VCaP (cell line): ENCODE measurements around the gene RNF32.
A peak's percentile ranks its signal among the peaks of the same experiment; 100 is the strongest.
"Not testable (repeated sequence)": the region's sequence is repeated elsewhere in the genome, so short reads cannot be mapped to it uniquely, and the experiment has no call there.

Experiments used
- H3K27ac ChIP-seq: fragments of 450-650 bp; 2 replicates; pipeline ENCODE4 v1.5.1; 2017
- TF ChIP-seq, protein P1 (sequence below): fragments of 450-650 bp; conservative IDR thresholded peaks from 2 replicates; pipeline ENCODE4 v1.5.1; 2017; ENCODE audit warnings: mild to moderate bottlenecking, moderate library complexity

The RNF32 gene

DNA sequence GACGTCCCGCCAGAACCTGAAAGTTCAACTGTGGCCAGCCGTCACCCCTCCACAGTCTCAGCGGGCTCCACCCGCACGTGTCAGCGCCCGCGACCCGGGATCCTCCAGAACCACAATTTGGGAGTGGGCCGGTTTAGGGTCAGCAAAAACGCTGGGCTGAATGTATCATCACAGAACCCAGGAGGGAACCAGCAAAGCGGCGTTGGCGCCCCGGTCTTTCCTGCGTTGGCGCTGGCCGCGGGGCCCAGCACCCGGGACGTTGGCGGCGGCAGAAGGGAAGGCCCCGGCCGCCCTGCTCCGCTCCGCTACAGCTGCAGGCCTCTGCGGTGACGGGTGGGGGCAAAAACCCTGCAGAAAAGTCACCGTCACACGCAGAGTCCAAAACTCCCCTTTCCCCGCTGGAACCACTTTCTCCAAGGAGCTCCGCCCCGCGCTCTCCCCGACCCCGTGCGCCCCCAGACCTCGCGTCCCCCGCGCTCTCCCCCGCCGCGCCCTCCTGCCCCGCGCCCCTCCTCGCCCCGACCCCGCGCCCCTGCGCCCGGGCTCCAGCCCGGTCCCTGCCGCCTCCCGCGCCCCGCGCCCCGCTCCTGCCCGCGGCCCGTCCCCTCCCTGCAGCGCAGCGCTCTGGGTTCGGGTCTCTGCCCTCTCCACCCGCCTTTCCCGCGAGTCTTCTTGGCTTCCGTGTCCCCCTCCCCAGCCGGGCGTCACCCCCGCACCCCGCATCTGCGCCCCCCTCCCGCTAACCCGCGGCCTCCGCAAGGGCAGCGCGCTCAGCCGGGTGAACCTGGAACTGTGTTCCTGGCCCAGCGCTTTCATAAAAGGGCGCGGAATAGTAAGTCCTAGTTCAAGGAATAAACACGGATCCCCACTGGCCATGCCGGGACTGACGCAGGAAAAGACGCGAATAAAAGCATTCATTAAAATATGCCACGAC is 24.0 kb upstream of the RNF32 start:
- peak overlapping the region; percentile 87 for H3K27ac ChIP-seq
- TF ChIP-seq, protein P1, sequence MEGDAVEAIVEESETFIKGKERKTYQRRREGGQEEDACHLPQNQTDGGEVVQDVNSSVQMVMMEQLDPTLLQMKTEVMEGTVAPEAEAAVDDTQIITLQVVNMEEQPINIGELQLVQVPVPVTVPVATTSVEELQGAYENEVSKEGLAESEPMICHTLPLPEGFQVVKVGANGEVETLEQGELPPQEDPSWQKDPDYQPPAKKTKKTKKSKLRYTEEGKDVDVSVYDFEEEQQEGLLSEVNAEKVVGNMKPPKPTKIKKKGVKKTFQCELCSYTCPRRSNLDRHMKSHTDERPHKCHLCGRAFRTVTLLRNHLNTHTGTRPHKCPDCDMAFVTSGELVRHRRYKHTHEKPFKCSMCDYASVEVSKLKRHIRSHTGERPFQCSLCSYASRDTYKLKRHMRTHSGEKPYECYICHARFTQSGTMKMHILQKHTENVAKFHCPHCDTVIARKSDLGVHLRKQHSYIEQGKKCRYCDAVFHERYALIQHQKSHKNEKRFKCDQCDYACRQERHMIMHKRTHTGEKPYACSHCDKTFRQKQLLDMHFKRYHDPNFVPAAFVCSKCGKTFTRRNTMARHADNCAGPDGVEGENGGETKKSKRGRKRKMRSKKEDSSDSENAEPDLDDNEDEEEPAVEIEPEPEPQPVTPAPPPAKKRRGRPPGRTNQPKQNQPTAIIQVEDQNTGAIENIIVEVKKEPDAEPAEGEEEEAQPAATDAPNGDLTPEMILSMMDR: no peak

DNA sequence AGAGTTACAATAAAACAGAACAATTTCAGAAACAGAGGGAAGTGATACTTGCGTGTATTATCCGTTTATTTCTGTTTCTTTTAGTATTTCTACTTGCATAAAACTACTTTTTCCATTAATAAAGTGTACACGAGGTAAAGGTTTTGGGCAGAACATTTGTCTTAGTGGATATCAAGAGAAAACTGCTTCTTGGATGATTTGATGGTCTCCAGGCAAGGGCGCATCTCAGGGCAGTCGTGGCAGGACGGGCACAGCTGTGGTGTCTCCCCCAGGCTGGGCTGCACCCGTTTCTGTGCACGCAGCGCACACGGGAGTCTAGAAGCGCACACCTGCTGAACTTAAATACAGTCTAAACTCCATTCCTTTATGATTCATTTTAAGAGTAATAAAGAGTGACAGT is 23.4 kb upstream of the RNF32 start:
- peak overlapping the region; percentile 87 for H3K27ac ChIP-seq
- TF ChIP-seq, protein P1: no peak

DNA sequence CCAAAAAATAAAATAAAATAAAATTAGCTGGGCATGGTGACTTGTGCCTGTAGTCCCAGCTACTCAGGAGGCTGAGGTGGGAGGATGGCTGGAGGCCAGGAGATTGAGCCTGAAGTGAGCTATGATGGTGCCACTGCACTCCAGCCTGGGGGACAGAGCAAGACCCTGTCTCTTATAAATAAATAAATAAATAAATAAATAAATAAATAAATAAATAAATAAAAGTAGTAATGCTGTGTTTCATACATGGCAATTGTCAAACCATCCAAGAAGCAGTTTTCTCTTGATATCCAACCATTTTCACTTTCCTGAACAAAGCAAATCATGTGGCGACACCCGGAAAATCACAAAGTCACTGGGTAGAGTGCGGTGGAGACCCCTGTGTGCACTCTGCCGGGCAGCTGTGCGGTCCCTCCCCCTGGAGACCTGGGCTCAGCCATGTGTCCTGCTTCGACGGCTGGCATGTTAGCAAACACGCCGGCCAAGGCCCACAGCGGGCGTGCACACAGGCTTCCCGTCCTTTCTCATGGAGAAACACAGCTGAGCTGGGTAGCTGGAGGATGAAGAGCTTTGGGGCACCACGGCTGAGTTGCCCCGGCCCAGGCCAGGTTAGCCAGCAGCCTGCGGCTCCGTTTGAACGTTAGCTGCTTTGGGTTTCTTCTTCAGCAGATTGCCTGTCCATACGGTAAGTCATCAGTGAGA is 22.3 kb upstream of the RNF32 start:
- TF ChIP-seq, protein P1: no peak
- peak overlapping the region; percentile 87; the same call in 1 of the 2 replicates for H3K27ac ChIP-seq

DNA sequence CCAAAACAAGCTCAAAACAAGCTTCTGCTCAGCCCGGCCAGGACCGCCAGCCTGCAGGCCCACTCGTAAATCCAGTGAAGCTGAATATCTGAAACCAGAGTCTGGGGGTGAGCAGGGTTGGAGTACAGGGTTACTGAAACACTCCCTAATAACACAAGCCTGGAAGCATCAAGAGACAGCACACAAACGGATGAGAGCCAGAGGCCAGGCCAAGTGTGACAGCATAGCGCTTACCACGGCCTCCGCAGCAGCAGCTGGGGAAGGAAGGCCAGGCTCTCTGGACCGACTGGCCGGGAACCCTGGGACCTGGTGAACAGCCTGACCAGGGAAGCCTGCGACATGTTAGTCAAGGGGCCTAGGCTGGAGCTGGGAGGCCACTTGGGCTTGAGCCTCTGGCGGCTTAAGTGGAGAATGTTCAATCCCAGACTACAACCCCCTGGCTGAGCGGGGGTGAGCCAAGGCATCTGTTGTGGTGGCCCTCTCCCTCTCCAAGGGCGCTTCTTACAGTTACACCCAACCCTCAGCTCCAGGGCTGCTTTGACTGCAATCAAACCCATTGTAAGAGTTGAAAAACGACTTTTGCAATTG is 21.7 kb upstream of the RNF32 start:
- H3K27ac ChIP-seq: peak overlapping the region; percentile 17; the same call in 1 of the 2 replicates
- TF ChIP-seq, protein P1: no peak

DNA sequence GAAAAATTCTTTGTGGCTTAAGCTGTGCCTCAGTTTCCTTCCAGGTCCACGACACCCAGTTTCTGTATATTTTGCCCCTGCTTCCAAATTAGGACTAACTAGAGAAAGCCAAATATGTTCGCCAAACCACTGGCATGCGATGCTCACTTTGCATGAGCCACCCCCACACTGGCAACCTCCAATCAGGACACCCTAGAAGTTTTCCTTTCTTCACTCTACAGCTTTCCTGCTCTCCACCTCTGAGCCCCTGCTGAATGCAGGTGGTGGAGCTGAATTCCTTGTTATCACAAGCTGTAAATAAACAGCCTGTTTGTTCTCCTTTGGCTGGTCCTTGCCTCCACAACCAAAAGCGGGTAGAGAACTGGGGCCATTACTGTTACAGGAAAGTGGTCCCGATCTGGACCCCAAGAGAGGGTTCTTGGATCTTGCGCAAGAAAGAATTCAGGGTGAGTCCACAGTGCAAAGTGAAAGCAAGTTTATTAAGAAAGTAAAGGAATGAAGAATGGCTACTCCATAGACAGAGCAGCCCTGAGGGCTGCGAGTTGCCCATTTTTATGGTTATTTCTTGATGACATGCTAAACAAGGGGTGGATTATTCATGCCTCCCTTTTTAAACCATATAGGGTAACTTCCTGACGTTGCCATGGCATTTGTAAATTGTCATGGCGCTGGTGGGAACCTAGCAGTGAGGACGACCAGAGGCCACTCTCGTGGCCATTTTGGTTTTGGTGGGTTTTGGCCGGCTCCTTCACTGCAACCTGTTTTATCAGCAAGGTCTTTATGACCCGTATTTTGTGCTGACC is 20.9 kb upstream of the RNF32 start:
- H3K27ac ChIP-seq: not testable (repeated sequence)

DNA sequence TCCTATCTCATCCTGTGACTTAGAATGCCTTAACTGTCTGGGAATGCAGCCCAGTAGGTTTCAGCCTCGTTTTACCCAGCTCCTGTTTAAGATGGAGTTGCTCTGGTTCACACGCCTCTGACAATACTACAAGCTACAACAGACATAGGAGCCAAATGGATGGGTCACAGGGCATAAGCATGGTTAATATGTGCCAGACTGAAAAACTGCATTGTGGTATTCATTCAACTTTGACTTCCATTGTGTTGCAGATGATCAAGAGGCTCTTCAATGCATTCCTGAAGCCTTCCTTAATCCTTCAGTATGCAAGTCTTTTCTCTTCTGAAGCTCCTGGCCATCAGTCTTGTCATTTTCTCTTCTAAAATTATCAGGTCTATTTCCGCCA is 20.3 kb upstream of the RNF32 start:
- H3K27ac ChIP-seq: no peak overlapping the region
- TF ChIP-seq, protein P1: no peak

DNA sequence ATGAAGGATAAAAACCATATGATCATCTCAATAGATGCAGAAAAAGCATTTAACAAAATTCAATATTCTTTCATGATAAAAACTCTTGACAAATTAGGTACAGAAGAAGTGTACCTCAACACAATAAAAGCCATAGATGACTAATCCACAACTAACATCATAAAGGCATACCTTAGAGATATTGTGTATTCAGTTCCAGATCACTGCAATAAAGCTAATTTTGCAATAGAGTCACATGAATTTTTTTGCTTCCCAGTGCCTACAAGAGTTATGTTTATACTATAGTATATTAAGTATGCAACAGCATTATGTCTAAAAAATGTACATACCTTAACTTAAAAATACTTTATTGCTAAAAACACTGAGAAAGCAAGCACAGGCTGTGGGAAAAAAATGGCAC is 18.9 kb upstream of the RNF32 start:
- TF ChIP-seq, protein P1: no peak
- no peak overlapping the region for H3K27ac ChIP-seq
